OCI-LY1 (cell line): ENCODE measurements around the gene ANKRD45.

Experiments
- EZH2 ChIP-seq: fragments of 200-600 bp; sonication (generic), shearing (Covaris generic); IDR thresholded peaks from 2 replicates; pipeline ENCODE4 v1.8.0; 2017; ENCODE audit warnings: borderline replicate concordance, mixed run types, mild to moderate bottlenecking, antibody characterized with exemption, low read length, moderate library complexity, mixed read lengths
- TF ChIP-seq, protein P1 (sequence below): fragments of 200-600 bp; sonication (generic), shearing (Covaris generic); IDR thresholded peaks from 2 replicates; pipeline ENCODE4 v1.5.1; 2017; ENCODE audit warnings: mild to moderate bottlenecking, antibody characterized with exemption, low read length, moderate library complexity, mixed read lengths

DNA sequence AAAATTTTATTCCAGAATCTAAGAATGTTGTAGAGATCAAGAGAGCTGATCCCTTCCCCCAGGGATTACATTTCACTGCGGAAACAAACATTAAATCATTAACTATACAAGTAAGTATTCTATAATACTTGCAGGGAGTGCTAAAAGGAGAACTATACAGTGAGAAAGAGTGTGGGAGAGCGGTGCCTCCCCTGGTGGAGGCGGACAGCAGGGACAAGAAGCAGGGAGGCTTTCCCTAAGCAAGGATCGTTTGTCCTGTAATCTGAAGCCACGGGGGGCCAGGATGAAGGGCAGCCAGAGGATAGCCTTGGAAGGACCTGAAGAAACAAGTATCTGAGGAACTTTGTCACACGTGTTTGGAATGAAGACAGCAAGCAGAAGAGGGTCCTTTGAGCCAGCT is 106.8 kb downstream of the ANKRD45 start:
- TF ChIP-seq EZH2, result no peak
- TF ChIP-seq, protein P1, sequence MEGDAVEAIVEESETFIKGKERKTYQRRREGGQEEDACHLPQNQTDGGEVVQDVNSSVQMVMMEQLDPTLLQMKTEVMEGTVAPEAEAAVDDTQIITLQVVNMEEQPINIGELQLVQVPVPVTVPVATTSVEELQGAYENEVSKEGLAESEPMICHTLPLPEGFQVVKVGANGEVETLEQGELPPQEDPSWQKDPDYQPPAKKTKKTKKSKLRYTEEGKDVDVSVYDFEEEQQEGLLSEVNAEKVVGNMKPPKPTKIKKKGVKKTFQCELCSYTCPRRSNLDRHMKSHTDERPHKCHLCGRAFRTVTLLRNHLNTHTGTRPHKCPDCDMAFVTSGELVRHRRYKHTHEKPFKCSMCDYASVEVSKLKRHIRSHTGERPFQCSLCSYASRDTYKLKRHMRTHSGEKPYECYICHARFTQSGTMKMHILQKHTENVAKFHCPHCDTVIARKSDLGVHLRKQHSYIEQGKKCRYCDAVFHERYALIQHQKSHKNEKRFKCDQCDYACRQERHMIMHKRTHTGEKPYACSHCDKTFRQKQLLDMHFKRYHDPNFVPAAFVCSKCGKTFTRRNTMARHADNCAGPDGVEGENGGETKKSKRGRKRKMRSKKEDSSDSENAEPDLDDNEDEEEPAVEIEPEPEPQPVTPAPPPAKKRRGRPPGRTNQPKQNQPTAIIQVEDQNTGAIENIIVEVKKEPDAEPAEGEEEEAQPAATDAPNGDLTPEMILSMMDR, result no peak
